ENCODE measurements around the gene RRP1.

DNA sequence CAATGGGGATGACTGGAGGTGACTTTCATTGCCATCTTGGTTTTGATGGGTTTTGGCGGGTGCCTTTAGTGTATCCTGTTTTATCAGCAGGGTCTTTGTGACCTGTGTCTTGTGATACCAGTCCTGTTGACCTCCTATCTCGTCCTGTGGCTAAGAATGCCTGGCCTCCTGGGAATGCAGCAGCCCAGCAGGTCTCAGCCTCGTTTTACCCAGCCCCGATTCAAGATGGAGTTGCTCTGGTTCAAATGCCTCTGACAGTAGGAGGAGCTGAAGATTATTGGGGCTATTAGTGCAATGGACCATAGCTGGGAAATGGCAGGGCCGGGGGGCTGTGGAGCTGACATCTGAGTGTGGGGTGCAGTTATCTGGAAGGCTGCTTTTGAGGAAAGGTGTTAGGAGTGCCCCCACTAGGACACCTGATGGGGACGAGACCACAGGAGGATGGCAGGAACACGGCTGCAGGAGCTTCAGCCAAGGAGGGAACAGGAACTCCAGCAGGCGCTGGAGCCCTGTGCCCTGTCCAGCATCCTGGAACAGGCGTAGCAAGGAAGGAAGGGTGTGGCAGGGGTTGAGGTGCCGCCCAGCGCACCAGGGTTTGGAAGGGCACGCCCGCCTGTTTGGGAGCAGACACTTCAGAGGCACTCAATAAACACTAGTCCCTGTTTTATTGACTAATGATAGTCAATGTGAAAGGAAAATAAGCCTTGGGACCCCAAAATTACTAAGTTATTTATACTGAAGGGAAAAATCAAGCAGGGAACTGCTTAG lies 60.3 kb downstream of the RRP1 start:
- TF ChIP-seq, protein P1, sequence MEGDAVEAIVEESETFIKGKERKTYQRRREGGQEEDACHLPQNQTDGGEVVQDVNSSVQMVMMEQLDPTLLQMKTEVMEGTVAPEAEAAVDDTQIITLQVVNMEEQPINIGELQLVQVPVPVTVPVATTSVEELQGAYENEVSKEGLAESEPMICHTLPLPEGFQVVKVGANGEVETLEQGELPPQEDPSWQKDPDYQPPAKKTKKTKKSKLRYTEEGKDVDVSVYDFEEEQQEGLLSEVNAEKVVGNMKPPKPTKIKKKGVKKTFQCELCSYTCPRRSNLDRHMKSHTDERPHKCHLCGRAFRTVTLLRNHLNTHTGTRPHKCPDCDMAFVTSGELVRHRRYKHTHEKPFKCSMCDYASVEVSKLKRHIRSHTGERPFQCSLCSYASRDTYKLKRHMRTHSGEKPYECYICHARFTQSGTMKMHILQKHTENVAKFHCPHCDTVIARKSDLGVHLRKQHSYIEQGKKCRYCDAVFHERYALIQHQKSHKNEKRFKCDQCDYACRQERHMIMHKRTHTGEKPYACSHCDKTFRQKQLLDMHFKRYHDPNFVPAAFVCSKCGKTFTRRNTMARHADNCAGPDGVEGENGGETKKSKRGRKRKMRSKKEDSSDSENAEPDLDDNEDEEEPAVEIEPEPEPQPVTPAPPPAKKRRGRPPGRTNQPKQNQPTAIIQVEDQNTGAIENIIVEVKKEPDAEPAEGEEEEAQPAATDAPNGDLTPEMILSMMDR (conservative IDR thresholded peaks at IDR 0.05; ENCODE audit: low read length), result no peak
- no peak for TF ChIP-seq EZH2phosphoT487 (IDR thresholded peaks at IDR 0.05; ENCODE audit: borderline replicate concordance, low read depth, low read length)

Measured in OCI-LY7 (cell line).